Esophagus muscularis mucosa (tissue), 4 donors: ENCODE data around the gene ELF2.

ENCODE experiments used
- EP300 ChIP-seq: sonication (generic); formaldehyde crosslinking; IDR thresholded peaks from one replicate; pipeline ENCODE4 v1.6.1; 2017; ENCODE audit warnings: antibody characterized with exemption
- POLR2A ChIP-seq: fragments of 450-650 bp; IDR thresholded peaks from one replicate; pipeline ENCODE4 v1.6.1; 2017; ENCODE audit warnings: antibody characterized with exemption, moderate library complexity, mild to moderate bottlenecking, low read depth
- TF ChIP-seq, protein P1 (sequence below), 3 experiments: fragments of 200-600 bp in 2 of 3; fragments of 450-650 bp in 1 of 3; sonication (generic) in 2 of 3; IDR thresholded peaks; one replicate each; pipeline ENCODE4 v1.5.1; 2017 to 2019; ENCODE audit warnings: antibody characterized with exemption in 3 of 3, mild to moderate bottlenecking in 2 of 3, moderate library complexity in 1 of 3

DNA sequence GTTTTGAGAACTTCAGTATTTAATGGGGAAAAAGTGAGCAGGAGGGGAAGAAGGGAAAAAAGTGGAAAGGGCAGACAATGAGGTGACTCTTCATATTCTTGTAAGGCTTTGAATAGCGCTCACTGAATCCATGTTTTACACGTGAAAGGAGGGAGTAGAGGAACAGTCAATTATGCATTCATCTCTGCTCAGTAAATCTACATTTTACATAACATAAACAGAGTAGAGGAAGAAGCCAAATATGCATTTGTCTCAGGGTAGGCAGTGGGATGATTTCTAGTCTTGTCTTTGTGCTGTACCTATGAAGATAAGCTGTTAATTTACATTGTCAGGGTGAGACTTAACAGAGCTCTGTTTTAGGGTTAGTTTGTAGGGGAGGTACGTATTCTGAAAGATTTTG is 19.4 kb upstream of the ELF2 start:
- TF ChIP-seq, protein P1, sequence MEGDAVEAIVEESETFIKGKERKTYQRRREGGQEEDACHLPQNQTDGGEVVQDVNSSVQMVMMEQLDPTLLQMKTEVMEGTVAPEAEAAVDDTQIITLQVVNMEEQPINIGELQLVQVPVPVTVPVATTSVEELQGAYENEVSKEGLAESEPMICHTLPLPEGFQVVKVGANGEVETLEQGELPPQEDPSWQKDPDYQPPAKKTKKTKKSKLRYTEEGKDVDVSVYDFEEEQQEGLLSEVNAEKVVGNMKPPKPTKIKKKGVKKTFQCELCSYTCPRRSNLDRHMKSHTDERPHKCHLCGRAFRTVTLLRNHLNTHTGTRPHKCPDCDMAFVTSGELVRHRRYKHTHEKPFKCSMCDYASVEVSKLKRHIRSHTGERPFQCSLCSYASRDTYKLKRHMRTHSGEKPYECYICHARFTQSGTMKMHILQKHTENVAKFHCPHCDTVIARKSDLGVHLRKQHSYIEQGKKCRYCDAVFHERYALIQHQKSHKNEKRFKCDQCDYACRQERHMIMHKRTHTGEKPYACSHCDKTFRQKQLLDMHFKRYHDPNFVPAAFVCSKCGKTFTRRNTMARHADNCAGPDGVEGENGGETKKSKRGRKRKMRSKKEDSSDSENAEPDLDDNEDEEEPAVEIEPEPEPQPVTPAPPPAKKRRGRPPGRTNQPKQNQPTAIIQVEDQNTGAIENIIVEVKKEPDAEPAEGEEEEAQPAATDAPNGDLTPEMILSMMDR (IDR thresholded peaks at IDR 0.05) = no peak
- TF ChIP-seq POLR2A = no peak
- TF ChIP-seq EP300 = no peak
